ENCODE data around the gene IFT81. TPM values are rescaled to one million over a fixed set of nuclear protein-coding genes. Genes with fewer than 3 reads are reported as not detected.
"Not testable (repeated sequence)": the region's sequence is repeated elsewhere in the genome, so short reads cannot be mapped to it uniquely, and the experiment has no call there.

The IFT81 gene
- total and polyA plus RNA-seq, 2 donors: 7.3 to 8.0 TPM

GRCh38 chr12:110252716-110253115 is 128.6 kb downstream of the IFT81 start:
- over 99% methylated on average over 9 of the region's 9 CpGs for WGBS
- DNase-seq (ENCODE audit: low read depth in 6 of 9, low spot score in 9 of 9): no peak
- peaks cover 0 to 2% of the 10 kb centered on the region in 2 donors for H3K4me1 ChIP-seq (ENCODE audit: control insufficient read depth in 2 of 2, insufficient read depth in 2 of 2, low read length in 2 of 2)
- H3K36me3 ChIP-seq (ENCODE audit: control insufficient read depth in 2 of 2, insufficient read depth in 2 of 2, low read length in 1 of 2): no peaks in the 10 kb centered on the region
- H3K27me3 ChIP-seq (ENCODE audit: control insufficient read depth in 2 of 2, insufficient read depth in 1 of 2, low read length in 1 of 2): no peaks in the 10 kb centered on the region
- H3K27ac ChIP-seq (ENCODE audit: low read depth in 1 of 2, low read length in 1 of 2): no peak overlapping the region
- no peaks in the 10 kb centered on the region for H3K9me3 ChIP-seq (ENCODE audit: control insufficient read depth in 2 of 2, insufficient read depth in 1 of 2, low read length in 1 of 2)
- no peak overlapping the region for H3K4me3 ChIP-seq (ENCODE audit: low read length in 2 of 2)

GRCh38 chr12:110253176-110253575 is 129.0 kb downstream of the IFT81 start:
- no peak overlapping the region for H3K27ac ChIP-seq (ENCODE audit: low read depth in 1 of 2, low read length in 1 of 2)
- 72% methylated on average over 9 of the region's 9 CpGs for WGBS
- no peak for DNase-seq (ENCODE audit: low read depth in 6 of 9, low spot score in 9 of 9)

GRCh38 chr12:110254971-110255540 is 130.9 kb downstream of the IFT81 start:
- no peak overlapping the region for H3K4me3 ChIP-seq (ENCODE audit: low read length in 2 of 2)
- H3K36me3 ChIP-seq (ENCODE audit: control insufficient read depth in 2 of 2, insufficient read depth in 2 of 2, low read length in 1 of 2): no peaks in the 10 kb centered on the region
- WGBS: 97% methylated on average over 6 of the region's 6 CpGs
- H3K27ac ChIP-seq (ENCODE audit: low read depth in 1 of 2, low read length in 1 of 2): no peak overlapping the region
- DNase-seq (ENCODE audit: low read depth in 6 of 9, low spot score in 9 of 9): no peak
- no peaks in the 10 kb centered on the region for H3K4me1 ChIP-seq (ENCODE audit: control insufficient read depth in 2 of 2, insufficient read depth in 2 of 2, low read length in 2 of 2)
- no peaks in the 10 kb centered on the region for H3K27me3 ChIP-seq (ENCODE audit: control insufficient read depth in 2 of 2, insufficient read depth in 1 of 2, low read length in 1 of 2)
- H3K9me3 ChIP-seq (ENCODE audit: control insufficient read depth in 2 of 2, insufficient read depth in 1 of 2, low read length in 1 of 2): no peaks in the 10 kb centered on the region

More at GRCh38 chr12:110253176-110253575, 129.0 kb downstream of the IFT81 start:
- Histone ChIP-seq H3K9me3 (ENCODE audit: control insufficient read depth in 2 of 2, insufficient read depth in 1 of 2, low read length in 1 of 2) (no peaks in the 10 kb centered on the region), H3K27me3 (ENCODE audit: control insufficient read depth in 2 of 2, insufficient read depth in 1 of 2, low read length in 1 of 2) (no peaks in the 10 kb centered on the region), H3K36me3 (ENCODE audit: control insufficient read depth in 2 of 2, insufficient read depth in 2 of 2, low read length in 1 of 2) (no peaks in the 10 kb centered on the region), H3K4me3 (ENCODE audit: low read length in 2 of 2) (no peak overlapping the region), H3K4me1 (ENCODE audit: control insufficient read depth in 2 of 2, insufficient read depth in 2 of 2, low read length in 2 of 2) (no peaks in the 10 kb centered on the region)

GRCh38 chr12:110255890-110256456 is 131.8 kb downstream of the IFT81 start:
- not testable (repeated sequence) for H3K9me3 ChIP-seq (ENCODE audit: control insufficient read depth in 2 of 2, insufficient read depth in 1 of 2, low read length in 1 of 2); H3K36me3 ChIP-seq (ENCODE audit: control insufficient read depth in 2 of 2, insufficient read depth in 2 of 2, low read length in 1 of 2); H3K4me3 ChIP-seq (ENCODE audit: low read length in 2 of 2); H3K27ac ChIP-seq (ENCODE audit: low read depth in 1 of 2, low read length in 1 of 2); H3K27me3 ChIP-seq (ENCODE audit: control insufficient read depth in 2 of 2, insufficient read depth in 1 of 2, low read length in 1 of 2); H3K4me1 ChIP-seq (ENCODE audit: control insufficient read depth in 2 of 2, insufficient read depth in 2 of 2, low read length in 2 of 2); DNase-seq (ENCODE audit: low read depth in 6 of 9, low spot score in 9 of 9)
- 98% methylated on average over 11 of the region's 11 CpGs for WGBS

GRCh38 chr12:110256780-110257431 is 132.7 kb downstream of the IFT81 start:
- no peak for DNase-seq (ENCODE audit: low read depth in 6 of 9, low spot score in 9 of 9)
- H3K27ac ChIP-seq (ENCODE audit: low read depth in 1 of 2, low read length in 1 of 2): no peak overlapping the region

GRCh38 chr12:110258466-110258865 is 134.3 kb downstream of the IFT81 start:
- no peak for DNase-seq (ENCODE audit: low read depth in 6 of 9, low spot score in 9 of 9)
- H3K27ac ChIP-seq (ENCODE audit: low read depth in 1 of 2, low read length in 1 of 2): no peak overlapping the region
- WGBS: 97% methylated on average over 12 of the region's 12 CpGs
- H3K27me3 ChIP-seq (ENCODE audit: control insufficient read depth in 2 of 2, insufficient read depth in 1 of 2, low read length in 1 of 2): no peaks in the 10 kb centered on the region
- H3K9me3 ChIP-seq (ENCODE audit: control insufficient read depth in 2 of 2, insufficient read depth in 1 of 2, low read length in 1 of 2): no peaks in the 10 kb centered on the region
- H3K4me3 ChIP-seq (ENCODE audit: low read length in 2 of 2): no peak overlapping the region
- H3K4me1 ChIP-seq (ENCODE audit: control insufficient read depth in 2 of 2, insufficient read depth in 2 of 2, low read length in 2 of 2): no peaks in the 10 kb centered on the region
- H3K36me3 ChIP-seq (ENCODE audit: control insufficient read depth in 2 of 2, insufficient read depth in 2 of 2, low read length in 1 of 2): no peaks in the 10 kb centered on the region

More at GRCh38 chr12:110256780-110257431, 132.7 kb downstream of the IFT81 start:
- Histone ChIP-seq H3K27me3 (ENCODE audit: control insufficient read depth in 2 of 2, insufficient read depth in 1 of 2, low read length in 1 of 2) (no peaks in the 10 kb centered on the region), H3K4me3 (ENCODE audit: low read length in 2 of 2) (no peak overlapping the region), H3K36me3 (ENCODE audit: control insufficient read depth in 2 of 2, insufficient read depth in 2 of 2, low read length in 1 of 2) (no peaks in the 10 kb centered on the region), H3K9me3 (ENCODE audit: control insufficient read depth in 2 of 2, insufficient read depth in 1 of 2, low read length in 1 of 2) (no peaks in the 10 kb centered on the region), H3K4me1 (ENCODE audit: control insufficient read depth in 2 of 2, insufficient read depth in 2 of 2, low read length in 2 of 2) (no peaks in the 10 kb centered on the region)
- whole genome bisulfite sequencing: 86% methylated on average over 12 of the region's 12 CpGs

GRCh38 chr12:110262442-110263388 is 138.6 kb downstream of the IFT81 start:
- Histone ChIP-seq H3K27ac (ENCODE audit: low read depth in 1 of 2, low read length in 1 of 2) (no peak overlapping the region), H3K36me3 (ENCODE audit: control insufficient read depth in 2 of 2, insufficient read depth in 2 of 2, low read length in 1 of 2) (no peaks in the 10 kb centered on the region), H3K4me1 (ENCODE audit: control insufficient read depth in 2 of 2, insufficient read depth in 2 of 2, low read length in 2 of 2) (peaks cover 3 to 4% of the 10 kb centered on the region in 2 donors), H3K27me3 (ENCODE audit: control insufficient read depth in 2 of 2, insufficient read depth in 1 of 2, low read length in 1 of 2) (no peaks in the 10 kb centered on the region), H3K9me3 (ENCODE audit: control insufficient read depth in 2 of 2, insufficient read depth in 1 of 2, low read length in 1 of 2) (no peaks in the 10 kb centered on the region), H3K4me3 (ENCODE audit: low read length in 2 of 2) (no peak overlapping the region)
- WGBS: 90% methylated on average over 17 of the region's 17 CpGs
- DNase-seq (ENCODE audit: low read depth in 6 of 9, low spot score in 9 of 9): no peak

GRCh38 chr12:110266381-110266960 is 142.3 kb downstream of the IFT81 start:
- Histone ChIP-seq H3K9me3 (ENCODE audit: control insufficient read depth in 2 of 2, insufficient read depth in 1 of 2, low read length in 1 of 2) (no peaks in the 10 kb centered on the region), H3K27me3 (ENCODE audit: control insufficient read depth in 2 of 2, insufficient read depth in 1 of 2, low read length in 1 of 2) (no peaks in the 10 kb centered on the region), H3K4me1 (ENCODE audit: control insufficient read depth in 2 of 2, insufficient read depth in 2 of 2, low read length in 2 of 2) (peaks cover 4 to 9% of the 10 kb centered on the region in 2 donors), H3K27ac (ENCODE audit: low read depth in 1 of 2, low read length in 1 of 2) (peak overlapping the region in 1 of 2 donors; percentile 46), H3K4me3 (ENCODE audit: low read length in 2 of 2) (no peak overlapping the region), H3K36me3 (ENCODE audit: control insufficient read depth in 2 of 2, insufficient read depth in 2 of 2, low read length in 1 of 2) (no peaks in the 10 kb centered on the region)
- no peak for DNase-seq (ENCODE audit: low read depth in 6 of 9, low spot score in 9 of 9)
- WGBS: 96% methylated on average over 5 of the region's 5 CpGs
